IMR-90 (cell line): ENCODE measurements around the gene DOK6. TPM values are rescaled to one million over a fixed set of nuclear protein-coding genes. Genes with fewer than 3 reads are reported as not detected.

Experiments
- ATAC-seq: fragments of 200-7000 bp; cut with Tn5 transposase; 2 replicates; pipeline ENCODE4 v1.9.1; 2020; ENCODE audit warnings: low read depth, mild to moderate bottlenecking, moderate library complexity
- BruUV-seq: library from RNA; stranded (reverse); fragments of 400-500 nt; replicated peaks from 2 replicates; lab custom pipeline; 2021; lab: Mats Ljungman, UMichigan
- CTCF ChIA-PET: fragments of 300-600 bp; formaldehyde crosslinking; extraction: SDS; loops from one replicate; lab custom pipeline; 2021; ENCODE audit warnings: antibody characterized with exemption; lab: Yijun Ruan, JAX
- POLR2A ChIA-PET: fragments of 300-600 bp; sonication (Branson Sonifier 250); formaldehyde crosslinking; loops from one replicate; lab custom pipeline; 2022; ENCODE audit warnings: antibody characterized with exemption; ENCODE audit not compliant: unreplicated experiment; lab: Charles Lee
- DNase-seq: peaks from one replicate; pipeline ENCODE4 v3.0.0; 2013
- H2AFZ ChIP-seq: replicated peaks from 2 replicates; pipeline ENCODE3; 2013; ENCODE audit warnings: low read length, mild to moderate bottlenecking; ENCODE audit not compliant: poor library complexity
- H2AK5ac ChIP-seq: 2 replicates; pipeline ENCODE4 v1.6.1; 2013; ENCODE audit warnings: low read depth, low read length, inconsistent platforms
- H2AK9ac ChIP-seq: replicated peaks from 2 replicates; pipeline ENCODE3; 2013; ENCODE audit warnings: mild to moderate bottlenecking, low read depth, low read length, moderate library complexity; ENCODE audit not compliant: poor library complexity
- H2BK120ac ChIP-seq: 2 replicates; pipeline ENCODE4 v1.6.1; 2013; ENCODE audit warnings: low read depth, low read length, inconsistent platforms
- H2BK15ac ChIP-seq: 3 replicates; pipeline ENCODE4 v1.6.1; 2013; ENCODE audit warnings: low read depth, low read length, inconsistent platforms
- H2BK20ac ChIP-seq: 2 replicates; pipeline ENCODE4 v1.6.1; 2013; ENCODE audit warnings: low read depth, mild to moderate bottlenecking, inconsistent platforms, low read length, moderate library complexity
- H2BK5ac ChIP-seq: 2 replicates; pipeline ENCODE4 v1.6.1; 2013; ENCODE audit warnings: mild to moderate bottlenecking, low read depth, low read length, inconsistent platforms; ENCODE audit not compliant: poor library complexity, severe bottlenecking
- H3K14ac ChIP-seq: replicated peaks from 2 replicates; pipeline ENCODE4 v1.6.1; 2013; ENCODE audit warnings: low read depth, low read length, inconsistent platforms
- H3K18ac ChIP-seq: 2 replicates; pipeline ENCODE4 v1.6.1; 2013; ENCODE audit warnings: low read depth, low read length, control low read depth
- H3K23ac ChIP-seq: 2 replicates; pipeline ENCODE4 v1.6.1; 2013; ENCODE audit warnings: low read depth, low read length, inconsistent platforms
- H3K27ac ChIP-seq: 2 replicates; pipeline ENCODE4 v1.5.1; 2013; ENCODE audit warnings: mild to moderate bottlenecking, control low read depth, low read length; ENCODE audit not compliant: insufficient read depth
- H3K27me3 ChIP-seq: 2 replicates; pipeline ENCODE4 v1.6.1; 2013; ENCODE audit warnings: low read length; ENCODE audit not compliant: control insufficient read depth, insufficient read depth
- H3K36me3 ChIP-seq: 2 replicates; pipeline ENCODE4 v1.6.1; 2013; ENCODE audit warnings: low read length, mixed read lengths; ENCODE audit not compliant: control insufficient read depth, insufficient read depth
- H3K4ac ChIP-seq: 2 replicates; pipeline ENCODE4 v1.6.1; 2013; ENCODE audit warnings: low read depth, low read length, inconsistent platforms
- H3K4me1 ChIP-seq: 2 replicates; pipeline ENCODE4 v1.6.1; 2013; ENCODE audit warnings: low read length, mixed read lengths; ENCODE audit not compliant: control insufficient read depth, insufficient read depth
- H3K4me2 ChIP-seq: 2 replicates; pipeline ENCODE4 v1.6.1; 2013; ENCODE audit warnings: low read depth, mild to moderate bottlenecking, control low read depth, low read length, moderate library complexity
- H3K4me3 ChIP-seq: 2 replicates; pipeline ENCODE4 v1.5.1; 2013; ENCODE audit warnings: low read depth, mild to moderate bottlenecking, control low read depth, low read length, moderate library complexity; ENCODE audit not compliant: insufficient read depth
- H3K56ac ChIP-seq: 2 replicates; pipeline ENCODE4 v1.6.1; 2013; ENCODE audit warnings: low read length, inconsistent platforms; ENCODE audit not compliant: insufficient read depth; ENCODE audit errors: extremely low read depth
- H3K79me1 ChIP-seq, 2 experiments: 2 replicates each; pipeline ENCODE4 v1.6.1; 2013; ENCODE audit warnings: low read length in 2 of 2, inconsistent platforms in 1 of 2, low read depth in 1 of 2
- H3K9ac ChIP-seq: 2 replicates; pipeline ENCODE4 v1.6.1; 2013; ENCODE audit warnings: low read depth, low read length, control low read depth
- H3K9me1 ChIP-seq: 2 replicates; pipeline ENCODE4 v1.6.1; 2013; ENCODE audit warnings: low read length, inconsistent platforms; ENCODE audit not compliant: insufficient read depth
- H3K9me3 ChIP-seq: 2 replicates; pipeline ENCODE4 v1.6.1; 2013; ENCODE audit warnings: low read length; ENCODE audit not compliant: control insufficient read depth, insufficient read depth
- H4K20me1 ChIP-seq: 2 replicates; pipeline ENCODE4 v1.6.1; 2013; ENCODE audit warnings: low read length, inconsistent platforms; ENCODE audit not compliant: insufficient read depth
- H4K5ac ChIP-seq: 2 replicates; pipeline ENCODE4 v1.6.1; 2013; ENCODE audit warnings: mild to moderate bottlenecking, low read depth, low read length, control low read depth
- H4K8ac ChIP-seq, 2 experiments: 2 replicates each; pipeline ENCODE4 v1.6.1; 2013; ENCODE audit warnings: low read depth in 2 of 2, low read length in 2 of 2, control low read depth in 1 of 2, inconsistent platforms in 1 of 2
- H4K91ac ChIP-seq: 2 replicates; pipeline ENCODE4 v1.6.1; 2013; ENCODE audit warnings: low read depth, low read length, inconsistent platforms; ENCODE audit not compliant: insufficient read depth
- BHLHE40 ChIP-seq: fragments of 150-350 bp; IDR thresholded peaks from 2 replicates; pipeline ENCODE4 v1.6.1; 2016; ENCODE audit warnings: mild to moderate bottlenecking, low read depth, low read length
- CEBPB ChIP-seq: IDR thresholded peaks from 2 replicates; pipeline ENCODE4 v1.6.1; 2012; ENCODE audit warnings: low read depth, low read length, improper control_type of control experiment
- CHD1 ChIP-seq: IDR thresholded peaks from 2 replicates; pipeline ENCODE4 v1.6.1; 2012; ENCODE audit warnings: low read depth, low read length, improper control_type of control experiment
- FOS ChIP-seq: fragments of 150-350 bp; IDR thresholded peaks from 2 replicates; pipeline ENCODE4 v1.6.1; 2016; ENCODE audit warnings: low read depth, low read length
- MAFK ChIP-seq: IDR thresholded peaks from 2 replicates; pipeline ENCODE4 v1.6.1; 2012; ENCODE audit warnings: low read depth, low read length, improper control_type of control experiment
- MAZ ChIP-seq: IDR thresholded peaks from 2 replicates; pipeline ENCODE4 v1.6.1; 2012; ENCODE audit warnings: low read depth, mild to moderate bottlenecking, low read length, improper control_type of control experiment, moderate library complexity, borderline replicate concordance
- MXI1 ChIP-seq: IDR thresholded peaks from 2 replicates; pipeline ENCODE4 v1.6.1; 2012; ENCODE audit warnings: low read depth, mild to moderate bottlenecking, low read length, moderate library complexity, borderline replicate concordance
- NFE2L2 ChIP-seq: fragments of 150-350 bp; IDR thresholded peaks from 2 replicates; pipeline ENCODE4 v1.6.1; 2016; ENCODE audit warnings: low read depth, mild to moderate bottlenecking, low read length
- POLR2A ChIP-seq: IDR thresholded peaks from 2 replicates; pipeline ENCODE4 v1.6.1; 2012; ENCODE audit warnings: mild to moderate bottlenecking, low read depth, low read length
- RAD21 ChIP-seq: IDR thresholded peaks from 2 replicates; pipeline ENCODE4 v1.6.1; 2012; ENCODE audit warnings: low read length, improper control_type of control experiment
- RCOR1 ChIP-seq: IDR thresholded peaks from 2 replicates; pipeline ENCODE4 v1.6.1; 2012; ENCODE audit warnings: mild to moderate bottlenecking, low read length, improper control_type of control experiment; ENCODE audit not compliant: insufficient replicate concordance
- RFX5 ChIP-seq: IDR thresholded peaks from 2 replicates; pipeline ENCODE4 v1.8.0; 2012; ENCODE audit warnings: low read depth, mild to moderate bottlenecking, low read length, moderate library complexity
- SMC3 ChIP-seq: fragments of 150-350 bp; IDR thresholded peaks from 2 replicates; pipeline ENCODE4 v1.6.1; 2016; ENCODE audit warnings: low read depth, mild to moderate bottlenecking, antibody characterized with exemption, low read length, moderate library complexity
- WGBS, 2 experiments: methylation state at CpG; one replicate each; pipeline versions ENCODE4 v1.1.5 to v1.1.7; 2013; ENCODE audit warnings: missing lambda C conversion rate in 2 of 2; ENCODE audit not compliant: insufficient read length in 1 of 2; ENCODE audit errors: extremely low coverage in 2 of 2; 5-methylcytosine and 5-hydroxymethylcytosine counted together
- dilution Hi-C: fragments of 300-500 bp; cut with HindIII; formaldehyde crosslinking; loops from one replicate; pipeline ENCODE4 v1.14.3; 2018; ENCODE audit warnings: low sequenced_read_pairs; ENCODE audit not compliant: unreplicated experiment
- in situ Hi-C: fragments of 300-500 bp; cut with MboI; formaldehyde crosslinking; loops from 3 replicates; pipeline ENCODE4 v1.14.3; 2019; ENCODE audit warnings: low sequenced_read_pairs, inconsistent platforms, mixed read lengths
- intact Hi-C: fragments of 100-400 bp; cut with micrococcal nuclease; formaldehyde crosslinking; loops from 2 replicates; pipeline ENCODE4 v1.10.0; 2022
- polyA plus RNA-seq, 3 experiments: library from polyadenylated mRNA; depleted of rRNA; stranded (reverse); fragments of >200 nt; gene quantifications; 2 replicates each; pipeline ENCODE4 v1.2.3, GENCODE V29; 2012; ENCODE audit warnings: low replicate concordance in 1 of 3
- total RNA-seq: library from RNA; depleted of rRNA; stranded (reverse); fragments of >200 nt; gene quantifications from 2 replicates; pipeline ENCODE4 v1.2.3, GENCODE V29; 2012
- TF ChIP-seq, protein P1 (sequence below): conservative IDR thresholded peaks from 2 replicates; pipeline ENCODE4 v1.5.1; 2012; ENCODE audit warnings: mild to moderate bottlenecking, low read depth, low read length, improper control_type of control experiment
- TF ChIP-seq, protein P2 (sequence below): fragments of 150-350 bp; IDR thresholded peaks from 2 replicates; pipeline ENCODE4 v1.6.1; 2016; ENCODE audit warnings: low read depth, mild to moderate bottlenecking, low read length, moderate library complexity, borderline replicate concordance
- TF ChIP-seq, protein P3 (sequence below): fragments of 150-350 bp; IDR thresholded peaks from 2 replicates; pipeline ENCODE4 v1.6.1; 2017; ENCODE audit warnings: mild to moderate bottlenecking, antibody characterized with exemption, low read length, low read depth

DOK6 gene
- total and polyA plus RNA-seq, 2 of the 4 experiments (the other 2 are of a cell fraction), result 1.9 to 2.7 TPM

DNA sequence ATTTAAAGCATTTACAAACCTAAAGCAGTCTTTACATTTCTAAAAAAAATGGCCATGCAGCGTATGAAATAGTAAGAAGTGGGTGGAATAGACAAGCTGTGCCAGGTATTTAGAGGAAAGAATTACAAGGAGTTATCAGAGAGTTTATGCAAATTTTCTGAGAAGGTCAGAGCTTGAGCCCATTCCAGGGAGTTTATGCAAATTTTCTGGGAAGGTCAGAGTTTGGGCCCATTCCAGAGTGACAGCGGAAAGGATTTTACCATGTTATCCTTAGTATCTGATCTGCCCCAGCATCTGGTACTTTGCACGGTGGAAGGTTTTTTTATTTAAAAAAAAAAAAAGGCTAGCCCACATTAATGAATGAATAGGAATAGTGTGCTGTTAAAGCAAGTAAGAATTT, 1.4 kb upstream of the DOK6 start:
- POLR2A ChIA-PET, result no interaction called here
- TF ChIP-seq MAFK (no peak), NFE2L2 (no peak), CHD1 (no peak), RFX5 (no peak), MXI1 (no peak), RCOR1 (no peak), BHLHE40 (no peak), RAD21 (no peak), POLR2A (no peak), SMC3 (no peak), CEBPB (no peak), MAZ (no peak), FOS (no peak)
- TF ChIP-seq, protein P1, sequence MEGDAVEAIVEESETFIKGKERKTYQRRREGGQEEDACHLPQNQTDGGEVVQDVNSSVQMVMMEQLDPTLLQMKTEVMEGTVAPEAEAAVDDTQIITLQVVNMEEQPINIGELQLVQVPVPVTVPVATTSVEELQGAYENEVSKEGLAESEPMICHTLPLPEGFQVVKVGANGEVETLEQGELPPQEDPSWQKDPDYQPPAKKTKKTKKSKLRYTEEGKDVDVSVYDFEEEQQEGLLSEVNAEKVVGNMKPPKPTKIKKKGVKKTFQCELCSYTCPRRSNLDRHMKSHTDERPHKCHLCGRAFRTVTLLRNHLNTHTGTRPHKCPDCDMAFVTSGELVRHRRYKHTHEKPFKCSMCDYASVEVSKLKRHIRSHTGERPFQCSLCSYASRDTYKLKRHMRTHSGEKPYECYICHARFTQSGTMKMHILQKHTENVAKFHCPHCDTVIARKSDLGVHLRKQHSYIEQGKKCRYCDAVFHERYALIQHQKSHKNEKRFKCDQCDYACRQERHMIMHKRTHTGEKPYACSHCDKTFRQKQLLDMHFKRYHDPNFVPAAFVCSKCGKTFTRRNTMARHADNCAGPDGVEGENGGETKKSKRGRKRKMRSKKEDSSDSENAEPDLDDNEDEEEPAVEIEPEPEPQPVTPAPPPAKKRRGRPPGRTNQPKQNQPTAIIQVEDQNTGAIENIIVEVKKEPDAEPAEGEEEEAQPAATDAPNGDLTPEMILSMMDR, result no peak
- TF ChIP-seq, protein P2, sequence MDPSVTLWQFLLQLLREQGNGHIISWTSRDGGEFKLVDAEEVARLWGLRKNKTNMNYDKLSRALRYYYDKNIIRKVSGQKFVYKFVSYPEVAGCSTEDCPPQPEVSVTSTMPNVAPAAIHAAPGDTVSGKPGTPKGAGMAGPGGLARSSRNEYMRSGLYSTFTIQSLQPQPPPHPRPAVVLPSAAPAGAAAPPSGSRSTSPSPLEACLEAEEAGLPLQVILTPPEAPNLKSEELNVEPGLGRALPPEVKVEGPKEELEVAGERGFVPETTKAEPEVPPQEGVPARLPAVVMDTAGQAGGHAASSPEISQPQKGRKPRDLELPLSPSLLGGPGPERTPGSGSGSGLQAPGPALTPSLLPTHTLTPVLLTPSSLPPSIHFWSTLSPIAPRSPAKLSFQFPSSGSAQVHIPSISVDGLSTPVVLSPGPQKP, result no peak
- TF ChIP-seq, protein P3, sequence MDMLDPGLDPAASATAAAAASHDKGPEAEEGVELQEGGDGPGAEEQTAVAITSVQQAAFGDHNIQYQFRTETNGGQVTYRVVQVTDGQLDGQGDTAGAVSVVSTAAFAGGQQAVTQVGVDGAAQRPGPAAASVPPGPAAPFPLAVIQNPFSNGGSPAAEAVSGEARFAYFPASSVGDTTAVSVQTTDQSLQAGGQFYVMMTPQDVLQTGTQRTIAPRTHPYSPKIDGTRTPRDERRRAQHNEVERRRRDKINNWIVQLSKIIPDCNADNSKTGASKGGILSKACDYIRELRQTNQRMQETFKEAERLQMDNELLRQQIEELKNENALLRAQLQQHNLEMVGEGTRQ, result no peak
- no CpG with 5 or more reads among the region's 3 CpGs for WGBS, 2 experiments

More for the DNA sequence above, 1.4 kb upstream of the DOK6 start:
- Histone ChIP-seq H3K79me1 (peaks cover 0 to 8% of the 10 kb centered on the region in 2 experiments; a peak in 1 of 4 replicates), H3K56ac (no peak overlapping the region), H4K20me1 (no peaks in the 10 kb centered on the region), H3K23ac (no peak overlapping the region), H3K4me2 (no peak overlapping the region), H3K9me3 (no peaks in the 10 kb centered on the region), H4K8ac (no peak overlapping the region), H3K4ac (no peak overlapping the region), H3K18ac (no peak overlapping the region), H2BK15ac (no peak overlapping the region), H2AK9ac (no peak overlapping the region), H4K91ac (no peak overlapping the region), H3K27me3 (peaks cover 10% of the 10 kb centered on the region), H3K36me3 (no peaks in the 10 kb centered on the region), H2AFZ (no peak overlapping the region), H3K9me1 (no peaks in the 10 kb centered on the region), H3K4me3 (no peak overlapping the region), H3K4me1 (no peaks in the 10 kb centered on the region), H3K27ac (no peak overlapping the region), H2BK20ac (no peak overlapping the region), H4K5ac (no peak overlapping the region), H2AK5ac (no peak overlapping the region), H2BK120ac (no peak overlapping the region), H3K9ac (no peak overlapping the region), H2BK5ac (no peak overlapping the region), H3K14ac (no peak overlapping the region)
- dilution Hi-C loops, result no loop called here
- DNase-seq (no peak), ATAC-seq (no peak)
- BruUV-seq, result no TSS peak
- intact Hi-C loops, result loop anchor here (10.0 kb wide), 1 partner anchor 466 kb away; no protein-coding TSS in a partner anchor
- in situ Hi-C loops, result no loop called here
- CTCF ChIA-PET, result no interaction called here
